SK-N-SH treated with all-trans-retinoic acid at 6 μM for 48 hours (cell line): ENCODE data around the gene CPEB3.

ENCODE experiments used
- SNAI2 ChIP-seq: fragments of 250-450 bp; sonication (Bioruptor Pico); IDR thresholded peaks from 2 replicates; pipeline ENCODE4 v1.5.0; 2020; ENCODE audit warnings: mild to moderate bottlenecking, moderate library complexity
- TOX ChIP-seq: fragments of 250-450 bp; sonication (Bioruptor Pico); IDR thresholded peaks from 2 replicates; pipeline ENCODE4 v1.8.0; 2021; ENCODE audit warnings: mild to moderate bottlenecking, moderate library complexity, borderline replicate concordance
- ZFP3 ChIP-seq: fragments of 250-450 bp; sonication (Bioruptor Pico); IDR thresholded peaks from 2 replicates; pipeline ENCODE4 v1.5.0; 2020; ENCODE audit warnings: mild to moderate bottlenecking, moderate library complexity
- ZNF8 ChIP-seq: fragments of 450-650 bp; formaldehyde crosslinking; IDR thresholded peaks from 2 replicates; pipeline ENCODE4 v1.5.0; 2020; ENCODE audit warnings: mild to moderate bottlenecking, moderate library complexity
- TF ChIP-seq, protein P1 (sequence below): fragments of 250-450 bp; sonication (Bioruptor Pico); IDR thresholded peaks from 2 replicates; pipeline ENCODE4 v1.8.0; 2020; ENCODE audit warnings: mild to moderate bottlenecking, moderate library complexity, borderline replicate concordance

DNA sequence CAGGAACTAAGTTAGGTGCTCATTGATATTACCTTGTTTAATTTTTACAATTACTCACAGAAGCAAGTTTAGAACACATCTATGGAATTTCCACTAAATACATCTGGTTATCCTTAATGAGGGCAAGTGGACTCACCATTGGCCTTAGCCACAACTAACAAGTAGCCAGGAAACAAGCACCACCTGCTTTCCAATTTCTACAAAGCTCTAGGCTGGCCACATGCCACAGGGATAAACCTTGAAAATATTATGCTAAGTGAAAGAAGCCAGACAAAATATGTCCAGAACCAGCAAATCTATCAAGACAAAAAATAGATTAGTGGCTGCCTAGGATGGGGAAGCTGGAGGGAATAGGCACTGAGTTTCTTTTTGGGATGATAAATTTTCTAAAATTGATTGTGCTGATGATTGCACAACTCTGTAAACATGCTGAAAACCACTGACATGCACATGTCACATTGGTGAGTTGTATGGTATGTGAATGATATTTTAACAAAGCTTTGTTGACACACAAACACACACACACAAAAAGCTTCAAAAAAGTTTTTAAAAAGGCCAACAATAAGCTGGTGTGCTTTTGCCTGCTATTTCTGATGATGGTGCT lies 179.4 kb downstream of the CPEB3 start:
- no peak for TF ChIP-seq TOX (CRISPR knock-in tag)
- TF ChIP-seq, protein P1, sequence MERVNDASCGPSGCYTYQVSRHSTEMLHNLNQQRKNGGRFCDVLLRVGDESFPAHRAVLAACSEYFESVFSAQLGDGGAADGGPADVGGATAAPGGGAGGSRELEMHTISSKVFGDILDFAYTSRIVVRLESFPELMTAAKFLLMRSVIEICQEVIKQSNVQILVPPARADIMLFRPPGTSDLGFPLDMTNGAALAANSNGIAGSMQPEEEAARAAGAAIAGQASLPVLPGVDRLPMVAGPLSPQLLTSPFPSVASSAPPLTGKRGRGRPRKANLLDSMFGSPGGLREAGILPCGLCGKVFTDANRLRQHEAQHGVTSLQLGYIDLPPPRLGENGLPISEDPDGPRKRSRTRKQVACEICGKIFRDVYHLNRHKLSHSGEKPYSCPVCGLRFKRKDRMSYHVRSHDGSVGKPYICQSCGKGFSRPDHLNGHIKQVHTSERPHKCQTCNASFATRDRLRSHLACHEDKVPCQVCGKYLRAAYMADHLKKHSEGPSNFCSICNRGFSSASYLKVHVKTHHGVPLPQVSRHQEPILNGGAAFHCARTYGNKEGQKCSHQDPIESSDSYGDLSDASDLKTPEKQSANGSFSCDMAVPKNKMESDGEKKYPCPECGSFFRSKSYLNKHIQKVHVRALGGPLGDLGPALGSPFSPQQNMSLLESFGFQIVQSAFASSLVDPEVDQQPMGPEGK (CRISPR knock-in tag): no peak
- no peak for TF ChIP-seq ZFP3
- no peak for TF ChIP-seq ZNF8 (CRISPR knock-in tag)
- no peak for TF ChIP-seq SNAI2
